HG03354 (cell line): ENCODE data around the gene SMIM38.
"Not testable (repeated sequence)": the region's sequence is repeated elsewhere in the genome, so short reads cannot be mapped to it uniquely, and the experiment has no call there.

ENCODE experiments used
- ATAC-seq: cut with Tn5 transposase; IDR thresholded peaks from one replicate; pipeline ENCODE4 v1.9.1; 2021; ENCODE audit warnings: mild to moderate bottlenecking; ENCODE audit not compliant: unreplicated experiment, poor library complexity, severe bottlenecking

SMIM38 gene

GRCh38 chr11:69136471-69136870 is 19.3 kb upstream of the SMIM38 start:
- no peak for ATAC-seq

GRCh38 chr11:69137151-69137844 is 18.4 kb upstream of the SMIM38 start:
- no peak for ATAC-seq

GRCh38 chr11:69138265-69138664 is 17.5 kb upstream of the SMIM38 start:
- ATAC-seq = no peak

- not testable (repeated sequence) for ATAC-seq
Observed at GRCh38 chr11:69140161-69140560, 15.6 kb upstream of the SMIM38 start.

GRCh38 chr11:69140635-69141034 is 15.1 kb upstream of the SMIM38 start:
- ATAC-seq = no peak

- no peak for ATAC-seq
Observed at GRCh38 chr11:69141742-69142141, 14.0 kb upstream of the SMIM38 start.

- no peak for ATAC-seq
Observed at GRCh38 chr11:69142895-69143294, 12.8 kb upstream of the SMIM38 start.

GRCh38 chr11:69144316-69145049 is 11.3 kb upstream of the SMIM38 start:
- no peak for ATAC-seq

GRCh38 chr11:69145050-69145380 is 10.7 kb upstream of the SMIM38 start:
- no peak for ATAC-seq

GRCh38 chr11:69148377-69148762 is 7.4 kb upstream of the SMIM38 start:
- no peak for ATAC-seq

- ATAC-seq = no peak
Observed at GRCh38 chr11:69148806-69149205, 6.9 kb upstream of the SMIM38 start.

- ATAC-seq = not testable (repeated sequence)
Observed at GRCh38 chr11:69149338-69150045, 6.2 kb upstream of the SMIM38 start.

- no peak for ATAC-seq
Observed at GRCh38 chr11:69150175-69150574, 5.6 kb upstream of the SMIM38 start.

GRCh38 chr11:69151836-69152235 is 3.9 kb upstream of the SMIM38 start:
- no peak for ATAC-seq

GRCh38 chr11:69152733-69153421 is 2.9 kb upstream of the SMIM38 start:
- ATAC-seq = no peak

GRCh38 chr11:69153661-69154060 is 2.1 kb upstream of the SMIM38 start:
- no peak for ATAC-seq

- no peak for ATAC-seq
Observed at GRCh38 chr11:69154211-69154913, 1.4 kb upstream of the SMIM38 start.

- no peak for ATAC-seq
Observed at GRCh38 chr11:69154938-69155301, 815 bp upstream of the SMIM38 start.

GRCh38 chr11:69156235-69156639 is 502 bp downstream of the SMIM38 start:
- ATAC-seq = no peak

- ATAC-seq = no peak
Observed at GRCh38 chr11:69156673-69157155, 979 bp downstream of the SMIM38 start.
